ENCODE measurements around the gene STK32B. TPM values are rescaled to one million over a fixed set of nuclear protein-coding genes. Genes with fewer than 3 reads are reported as not detected.

The STK32B gene
- total and polyA plus RNA-seq, 8 donors, result 0.90 to 5.1 (median 3.3) TPM

DNA sequence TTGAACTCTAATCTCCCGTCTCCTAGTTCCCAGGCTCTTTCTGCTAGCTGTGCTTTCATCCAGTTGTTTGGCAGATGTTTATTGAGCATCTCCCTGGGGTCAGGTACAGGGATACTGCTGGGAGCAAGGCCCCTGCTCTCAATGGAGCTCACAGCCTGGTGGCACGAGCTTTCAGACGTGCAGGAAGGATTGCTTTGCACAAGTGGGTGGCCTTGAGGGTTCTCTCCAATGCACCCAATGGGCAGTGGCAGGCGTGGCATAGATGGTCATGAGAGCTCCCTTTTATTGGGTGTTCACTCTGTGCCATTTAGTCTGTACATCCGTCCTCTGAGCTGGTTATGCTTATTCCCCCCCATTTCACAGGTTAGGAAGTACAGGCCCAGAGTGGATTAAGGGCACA is 421.8 kb downstream of the STK32B start:
- Histone ChIP-seq H3K4me3 (no peak overlapping the region), H3K36me3 (no peaks in the 10 kb centered on the region), H3K27me3 (no peaks in the 10 kb centered on the region), H3K27ac (no peak overlapping the region), H3K4me1 (no peaks in the 10 kb centered on the region), H3K9me3 (no peaks in the 10 kb centered on the region)
- intact Hi-C loops (cut with DNase I), result no loop called here
- TF ChIP-seq, protein P1, sequence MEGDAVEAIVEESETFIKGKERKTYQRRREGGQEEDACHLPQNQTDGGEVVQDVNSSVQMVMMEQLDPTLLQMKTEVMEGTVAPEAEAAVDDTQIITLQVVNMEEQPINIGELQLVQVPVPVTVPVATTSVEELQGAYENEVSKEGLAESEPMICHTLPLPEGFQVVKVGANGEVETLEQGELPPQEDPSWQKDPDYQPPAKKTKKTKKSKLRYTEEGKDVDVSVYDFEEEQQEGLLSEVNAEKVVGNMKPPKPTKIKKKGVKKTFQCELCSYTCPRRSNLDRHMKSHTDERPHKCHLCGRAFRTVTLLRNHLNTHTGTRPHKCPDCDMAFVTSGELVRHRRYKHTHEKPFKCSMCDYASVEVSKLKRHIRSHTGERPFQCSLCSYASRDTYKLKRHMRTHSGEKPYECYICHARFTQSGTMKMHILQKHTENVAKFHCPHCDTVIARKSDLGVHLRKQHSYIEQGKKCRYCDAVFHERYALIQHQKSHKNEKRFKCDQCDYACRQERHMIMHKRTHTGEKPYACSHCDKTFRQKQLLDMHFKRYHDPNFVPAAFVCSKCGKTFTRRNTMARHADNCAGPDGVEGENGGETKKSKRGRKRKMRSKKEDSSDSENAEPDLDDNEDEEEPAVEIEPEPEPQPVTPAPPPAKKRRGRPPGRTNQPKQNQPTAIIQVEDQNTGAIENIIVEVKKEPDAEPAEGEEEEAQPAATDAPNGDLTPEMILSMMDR (IDR thresholded peaks at IDR 0.05), result no peak
- ATAC-seq (no peak), DNase-seq (no peak)

DNA sequence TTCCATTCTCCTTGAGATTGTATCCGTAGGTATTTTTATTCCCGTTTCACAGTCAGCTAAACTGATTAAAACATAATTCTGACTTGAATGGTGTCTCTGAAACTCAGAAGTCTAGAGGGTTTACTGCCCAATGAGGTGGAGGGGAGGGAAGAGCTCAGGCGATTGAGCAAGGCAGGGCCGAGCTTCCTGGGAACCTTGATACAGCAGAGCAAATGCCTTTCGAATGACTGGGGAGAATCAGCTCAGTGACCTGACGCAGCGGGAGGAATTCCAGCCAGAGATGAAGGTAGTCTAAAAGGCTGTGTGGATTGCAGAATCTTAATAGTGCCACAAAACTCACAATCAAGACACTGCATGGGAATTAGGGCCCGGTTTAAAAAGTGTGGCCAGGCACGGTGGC is 423.5 kb downstream of the STK32B start:
- no peaks in the 10 kb centered on the region for H3K36me3 ChIP-seq
- intact Hi-C loops (cut with DNase I), result no loop called here
- no peak for DNase-seq
- no peaks in the 10 kb centered on the region for H3K27me3 ChIP-seq
- no peak overlapping the region for H3K4me3 ChIP-seq
- ATAC-seq, result no peak
- no peaks in the 10 kb centered on the region for H3K4me1 ChIP-seq
- peaks cover 0 to 4% of the 10 kb centered on the region in 2 donors for H3K9me3 ChIP-seq
- TF ChIP-seq, protein P1 (IDR thresholded peaks at IDR 0.05), result no peak
- no peak overlapping the region for H3K27ac ChIP-seq

DNA sequence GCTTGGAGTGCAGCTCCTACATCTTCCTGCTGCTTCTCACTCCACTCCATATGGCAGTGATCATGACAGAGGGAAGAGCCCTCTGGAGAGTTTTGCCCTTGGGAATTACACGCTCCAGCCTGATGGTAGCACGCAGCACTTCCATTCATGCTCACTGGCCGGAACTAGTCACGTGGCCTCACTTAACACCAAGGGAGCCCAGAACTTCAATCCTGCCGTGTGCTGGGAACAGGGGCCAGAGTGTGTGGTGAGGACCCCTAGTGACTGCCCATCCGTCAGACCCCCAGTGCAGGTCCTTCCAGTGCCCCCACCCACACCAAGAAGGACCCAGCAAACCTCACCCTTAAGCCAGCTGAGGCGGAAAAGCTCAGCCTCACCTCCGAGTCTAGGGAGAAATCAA is 426.3 kb downstream of the STK32B start:
- H3K4me1 ChIP-seq, result no peaks in the 10 kb centered on the region
- DNase-seq (peak in 1 of 4 donors; percentile 14), ATAC-seq (no peak)
- no peaks in the 10 kb centered on the region for H3K36me3 ChIP-seq
- H3K4me3 ChIP-seq, result no peak overlapping the region
- TF ChIP-seq, protein P1 (IDR thresholded peaks at IDR 0.05), result no peak
- no peak overlapping the region for H3K27ac ChIP-seq
- peaks cover 0 to 13% of the 10 kb centered on the region in 2 donors for H3K9me3 ChIP-seq
- intact Hi-C loops (cut with DNase I), result no loop called here
- H3K27me3 ChIP-seq, result no peaks in the 10 kb centered on the region

DNA sequence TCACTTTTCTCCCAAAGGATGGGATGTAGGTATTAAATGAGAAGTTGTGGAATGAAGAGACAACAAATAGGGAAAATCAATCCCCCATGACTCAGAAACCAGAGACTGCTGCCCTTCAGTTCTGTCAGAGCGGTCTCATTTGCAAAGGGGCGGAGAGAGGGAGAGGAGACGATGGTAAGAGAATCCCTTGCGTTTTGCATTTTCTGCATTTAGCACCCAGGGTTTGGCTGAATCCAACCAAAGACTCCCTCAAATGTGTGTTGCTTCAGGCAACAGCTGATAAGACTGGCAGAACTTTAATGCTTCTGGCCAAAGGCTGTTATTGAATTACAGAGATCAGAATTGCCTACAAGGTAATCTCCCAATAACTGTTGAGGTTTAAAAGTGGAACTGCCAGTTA is 426.9 kb downstream of the STK32B start:
- no peaks in the 10 kb centered on the region for H3K4me1 ChIP-seq
- TF ChIP-seq, protein P1 (IDR thresholded peaks at IDR 0.05), result no peak
- ATAC-seq (no peak), DNase-seq (peak in 2 of 4 donors; percentile 42 to 67)
- H3K36me3 ChIP-seq, result no peaks in the 10 kb centered on the region
- no peak overlapping the region for H3K4me3 ChIP-seq
- H3K27ac ChIP-seq, result no peak overlapping the region
- intact Hi-C loops (cut with DNase I), result no loop called here
- no peaks in the 10 kb centered on the region for H3K27me3 ChIP-seq
- peaks cover 0 to 13% of the 10 kb centered on the region in 2 donors for H3K9me3 ChIP-seq

DNA sequence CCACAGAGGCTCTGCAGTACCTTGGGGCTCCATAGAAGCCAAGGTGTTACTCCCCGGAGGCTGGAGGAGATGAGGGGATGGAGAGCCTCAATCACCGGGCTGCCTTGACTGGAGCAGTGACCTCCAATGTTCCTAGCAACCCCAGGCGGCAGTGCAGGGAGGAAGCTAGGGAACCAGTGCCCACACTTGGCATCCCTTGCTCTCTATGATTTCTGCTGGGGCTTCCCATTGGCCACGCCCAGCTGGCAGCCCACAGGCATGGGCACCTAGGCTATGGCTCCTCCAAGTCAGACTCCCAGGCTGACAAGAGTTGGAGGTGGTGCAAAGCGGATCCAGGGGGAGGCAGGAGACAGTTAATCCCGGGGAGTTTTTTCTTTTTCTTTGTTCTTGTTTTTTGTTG is 427.4 kb downstream of the STK32B start:
- Histone ChIP-seq H3K27ac (no peak overlapping the region), H3K9me3 (peaks cover 0 to 13% of the 10 kb centered on the region in 2 donors), H3K36me3 (no peaks in the 10 kb centered on the region), H3K4me1 (no peaks in the 10 kb centered on the region), H3K4me3 (no peak overlapping the region), H3K27me3 (no peaks in the 10 kb centered on the region)
- DNase-seq, result peak in 1 of 4 donors; percentile 49
- ATAC-seq, result no peak
- intact Hi-C loops (cut with DNase I), result no loop called here
- TF ChIP-seq, protein P1 (IDR thresholded peaks at IDR 0.05), result no peak

Data from left lung (tissue), 10 donors.